Endodermal cell (in vitro differentiated cells): ENCODE data around the gene KCNT2. TPM values are rescaled to one million over a fixed set of nuclear protein-coding genes. Genes with fewer than 3 reads are reported as not detected.

Source experiments
- DNase-seq: peaks from one replicate; pipeline ENCODE4 v3.0.0-alpha.2; 2017
- H3K27ac ChIP-seq: 2 replicates; pipeline ENCODE4 v1.5.1; 2013; ENCODE audit warnings: mild to moderate bottlenecking, low read depth, low read length, moderate library complexity
- H3K27me3 ChIP-seq: 2 replicates; pipeline ENCODE4 v1.6.1; 2013; ENCODE audit warnings: mild to moderate bottlenecking, low read length, moderate library complexity; ENCODE audit not compliant: insufficient read depth, control insufficient read depth, poor library complexity, severe bottlenecking
- H3K36me3 ChIP-seq: 2 replicates; pipeline ENCODE4 v1.7.0; 2013; ENCODE audit warnings: mild to moderate bottlenecking, low read length, moderate library complexity; ENCODE audit not compliant: control insufficient read depth, insufficient read depth
- H3K4me1 ChIP-seq: one replicate; pipeline ENCODE4 v1.7.0; 2013; ENCODE audit warnings: low read length; ENCODE audit not compliant: control insufficient read depth, insufficient read depth
- H3K4me3 ChIP-seq: 2 replicates; pipeline ENCODE4 v1.5.1; 2013; ENCODE audit warnings: mild to moderate bottlenecking, low read length, moderate library complexity
- H3K9ac ChIP-seq: 2 replicates; pipeline ENCODE4 v1.6.1; 2013; ENCODE audit warnings: mild to moderate bottlenecking, low read length, moderate library complexity; ENCODE audit not compliant: poor library complexity, severe bottlenecking; ENCODE audit errors: extremely low read depth
- H3K9me3 ChIP-seq: 2 replicates; pipeline ENCODE4 v1.6.1; 2013; ENCODE audit warnings: mild to moderate bottlenecking, low read length, moderate library complexity; ENCODE audit not compliant: control insufficient read depth
- H3K27ac Mint-ChIP-seq: 2 replicates; pipeline ENCODE4 v1.8.0; 2020; ENCODE audit warnings: mixed read lengths
- H3K27me3 Mint-ChIP-seq: 2 replicates; pipeline ENCODE4 v1.8.0; 2021; ENCODE audit warnings: mild to moderate bottlenecking, mixed read lengths; ENCODE audit not compliant: insufficient read depth
- H3K36me3 Mint-ChIP-seq: 2 replicates; pipeline ENCODE4 v1.8.0; 2020; ENCODE audit warnings: low read depth, mixed read lengths
- H3K4me1 Mint-ChIP-seq: 2 replicates; pipeline ENCODE4 v1.8.0; 2020; ENCODE audit warnings: mixed read lengths
- H3K4me3 Mint-ChIP-seq: 2 replicates; pipeline ENCODE4 v1.8.0; 2020; ENCODE audit warnings: mild to moderate bottlenecking, moderate library complexity, mixed read lengths
- H3K9me3 Mint-ChIP-seq: 2 replicates; pipeline ENCODE4 v1.8.0; 2020; ENCODE audit warnings: mild to moderate bottlenecking, mixed read lengths
- CTCF ChIP-seq: fragments of 200-600 bp; sonication (generic); conservative IDR thresholded peaks from 2 replicates; pipeline ENCODE4 v1.5.0; 2021; ENCODE audit warnings: antibody characterized with exemption, mild to moderate bottlenecking
- WGBS, 2 experiments: methylation state at CpG; one replicate each; pipeline versions ENCODE4 v1.1.5 to v1.1.7; 2013; ENCODE audit warnings: missing lambda C conversion rate in 2 of 2, mixed read lengths in 1 of 2; ENCODE audit not compliant: insufficient coverage in 1 of 2, insufficient read length in 1 of 2; 5-methylcytosine and 5-hydroxymethylcytosine counted together
- total RNA-seq, 2 donors: library from RNA; stranded (reverse); fragmentation: NEBNext Ultra II Directional in 1 of 2; extraction: Animal tissue kit (Norgen Biotek cat#: 25700) in 1 of 2; gene quantifications; 2 replicates in 1 of 2; 3 replicates in 1 of 2; pipeline ENCODE4 v1.2.1, GENCODE V29; 2021

The KCNT2 gene
- total RNA-seq, 2 donors from 2014 or later: 9.1 to 12.1 TPM

- H3K9me3 ChIP-seq: no peaks in the 10 kb centered on the region
- no peak overlapping the region for H3K4me3 Mint-ChIP-seq
- no peaks in the 10 kb centered on the region for H3K27me3 Mint-ChIP-seq
- DNase-seq: no peak
- no peak overlapping the region for H3K27ac Mint-ChIP-seq
- H3K4me1 ChIP-seq: no peaks in the 10 kb centered on the region
- H3K27me3 ChIP-seq: no peaks in the 10 kb centered on the region
- H3K36me3 ChIP-seq: no peaks in the 10 kb centered on the region
- H3K4me1 Mint-ChIP-seq: no peaks in the 10 kb centered on the region
- no peak for TF ChIP-seq CTCF
- no peaks in the 10 kb centered on the region for H3K36me3 Mint-ChIP-seq
- no peak overlapping the region for H3K4me3 ChIP-seq
- H3K9ac ChIP-seq: no peak overlapping the region
- H3K27ac ChIP-seq: no peak overlapping the region
- no peaks in the 10 kb centered on the region for H3K9me3 Mint-ChIP-seq
- 96 to 100% methylated on average over 2 to 3 of the region's 4 CpGs for WGBS, 2 experiments
These were observed 110.4 kb downstream of the KCNT2 start for GRCh38 chr1:196497817-196498216.

- no peak overlapping the region for H3K4me3 ChIP-seq
- H3K36me3 Mint-ChIP-seq: no peaks in the 10 kb centered on the region
- no peaks in the 10 kb centered on the region for H3K36me3 ChIP-seq
- H3K27ac ChIP-seq: no peak overlapping the region
- no peak for TF ChIP-seq CTCF
- no peaks in the 10 kb centered on the region for H3K4me1 ChIP-seq
- H3K9me3 ChIP-seq: no peaks in the 10 kb centered on the region
- no peak for DNase-seq
- H3K27ac Mint-ChIP-seq: no peak overlapping the region
- H3K9ac ChIP-seq: no peak overlapping the region
- WGBS, 2 experiments: 95% methylated on average over 5 of the region's 5 CpGs; no CpG with 5 or more reads in 1 of the 2 experiments
- H3K27me3 Mint-ChIP-seq: no peaks in the 10 kb centered on the region
- H3K4me1 Mint-ChIP-seq: no peaks in the 10 kb centered on the region
- H3K27me3 ChIP-seq: no peaks in the 10 kb centered on the region
- H3K4me3 Mint-ChIP-seq: no peak overlapping the region
- no peaks in the 10 kb centered on the region for H3K9me3 Mint-ChIP-seq
These were observed 113.5 kb downstream of the KCNT2 start for GRCh38 chr1:196494766-196495165.

GRCh38 chr1:196493881-196494280 lies 114.4 kb downstream of the KCNT2 start:
- Histone ChIP-seq H3K9ac (no peak overlapping the region), H3K27me3 (no peaks in the 10 kb centered on the region), H3K9me3 (no peaks in the 10 kb centered on the region), H3K4me3 (no peak overlapping the region), H3K4me1 (no peaks in the 10 kb centered on the region), H3K27ac (no peak overlapping the region), H3K36me3 (no peaks in the 10 kb centered on the region)
- Mint-ChIP-seq H3K4me1 (no peaks in the 10 kb centered on the region), H3K9me3 (no peaks in the 10 kb centered on the region), H3K27ac (no peak overlapping the region), H3K36me3 (no peaks in the 10 kb centered on the region), H3K27me3 (no peaks in the 10 kb centered on the region), H3K4me3 (no peak overlapping the region)
- 89 to 100% methylated on average over 1 to 4 of the region's 4 CpGs for WGBS, 2 experiments
- TF ChIP-seq CTCF: no peak
- DNase-seq: no peak
